ENCODE results near the gene CARD11.

GRCh38 chr7:3033136-3033535 lies 10.5 kb downstream of the CARD11 start:
- TF ChIP-seq, protein P1, sequence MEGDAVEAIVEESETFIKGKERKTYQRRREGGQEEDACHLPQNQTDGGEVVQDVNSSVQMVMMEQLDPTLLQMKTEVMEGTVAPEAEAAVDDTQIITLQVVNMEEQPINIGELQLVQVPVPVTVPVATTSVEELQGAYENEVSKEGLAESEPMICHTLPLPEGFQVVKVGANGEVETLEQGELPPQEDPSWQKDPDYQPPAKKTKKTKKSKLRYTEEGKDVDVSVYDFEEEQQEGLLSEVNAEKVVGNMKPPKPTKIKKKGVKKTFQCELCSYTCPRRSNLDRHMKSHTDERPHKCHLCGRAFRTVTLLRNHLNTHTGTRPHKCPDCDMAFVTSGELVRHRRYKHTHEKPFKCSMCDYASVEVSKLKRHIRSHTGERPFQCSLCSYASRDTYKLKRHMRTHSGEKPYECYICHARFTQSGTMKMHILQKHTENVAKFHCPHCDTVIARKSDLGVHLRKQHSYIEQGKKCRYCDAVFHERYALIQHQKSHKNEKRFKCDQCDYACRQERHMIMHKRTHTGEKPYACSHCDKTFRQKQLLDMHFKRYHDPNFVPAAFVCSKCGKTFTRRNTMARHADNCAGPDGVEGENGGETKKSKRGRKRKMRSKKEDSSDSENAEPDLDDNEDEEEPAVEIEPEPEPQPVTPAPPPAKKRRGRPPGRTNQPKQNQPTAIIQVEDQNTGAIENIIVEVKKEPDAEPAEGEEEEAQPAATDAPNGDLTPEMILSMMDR (IDR thresholded peaks at IDR 0.05), result no peak
- TF ChIP-seq MXI1 (IDR thresholded peaks at IDR 0.05; ENCODE audit: low read depth, low read length), result no peak
- no peak for TF ChIP-seq TEAD4 (IDR thresholded peaks at IDR 0.05; ENCODE audit: borderline replicate concordance, insufficient read depth)
- TF ChIP-seq EP300 (IDR thresholded peaks at IDR 0.05; ENCODE audit: borderline replicate concordance in 1 of 2, low read depth in 1 of 2, low read length in 1 of 2), result no peak
- TF ChIP-seq EZH2phosphoT487 (IDR thresholded peaks at IDR 0.05; ENCODE audit: borderline replicate concordance, low read depth), result no peak
- TF ChIP-seq POLR2AphosphoS5 (IDR thresholded peaks at IDR 0.05; ENCODE audit: low read depth, low read length), result no peak
- no peak for TF ChIP-seq NFIC (IDR thresholded peaks at IDR 0.05; ENCODE audit: borderline replicate concordance)
- no peak for TF ChIP-seq YY1 (IDR thresholded peaks at IDR 0.05; ENCODE audit: low read depth)
- TF ChIP-seq, protein P2, sequence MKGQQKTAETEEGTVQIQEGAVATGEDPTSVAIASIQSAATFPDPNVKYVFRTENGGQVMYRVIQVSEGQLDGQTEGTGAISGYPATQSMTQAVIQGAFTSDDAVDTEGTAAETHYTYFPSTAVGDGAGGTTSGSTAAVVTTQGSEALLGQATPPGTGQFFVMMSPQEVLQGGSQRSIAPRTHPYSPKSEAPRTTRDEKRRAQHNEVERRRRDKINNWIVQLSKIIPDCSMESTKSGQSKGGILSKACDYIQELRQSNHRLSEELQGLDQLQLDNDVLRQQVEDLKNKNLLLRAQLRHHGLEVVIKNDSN (IDR thresholded peaks at IDR 0.05; ENCODE audit: borderline replicate concordance, low read depth), result no peak
- no peak for TF ChIP-seq GABPA (IDR thresholded peaks at IDR 0.05; ENCODE audit: low read depth)
- TF ChIP-seq RAD21 (IDR thresholded peaks at IDR 0.05; ENCODE audit: low read length), result no peak

Data from SK-N-SH (cell line).